PC-3 (cell line): ENCODE results near the gene PDE11A. TPM values are rescaled to one million over a fixed set of nuclear protein-coding genes. Genes with fewer than 3 reads are reported as not detected.

Experiments
- ATAC-seq: fragments of 200-7000 bp; cut with Tn5 transposase; 2 replicates; pipeline ENCODE4 v1.9.1; 2020; ENCODE audit warnings: mild to moderate bottlenecking, moderate library complexity
- BruUV-seq: library from RNA; stranded (reverse); fragments of 400-500 nt; replicated peaks from 2 replicates; lab custom pipeline; 2021; lab: Mats Ljungman, UMichigan
- CTCF ChIA-PET: fragments of 300-600 bp; sonication (Branson Sonifier 250); formaldehyde crosslinking; loops from one replicate; lab custom pipeline; 2022; ENCODE audit warnings: antibody characterized with exemption; lab: Charles Lee
- POLR2A ChIA-PET: fragments of 300-600 bp; sonication (Branson Sonifier 250); formaldehyde crosslinking; loops from one replicate; lab custom pipeline; 2022; ENCODE audit warnings: antibody characterized with exemption; ENCODE audit not compliant: unreplicated experiment; lab: Charles Lee
- DNase-seq: peaks from one replicate; pipeline ENCODE4 v3.0.0-alpha.2; 2015
- H2AFZ ChIP-seq: fragments of 300-600 bp; sonication (generic); 2 replicates; pipeline ENCODE4 v1.6.0; 2016; ENCODE audit warnings: antibody characterized with exemption, low read length
- H3F3A ChIP-seq: fragments of 300-600 bp; sonication (generic); one replicate; pipeline ENCODE4 v1.6.0; 2017; ENCODE audit warnings: antibody characterized with exemption, low read length, control low read depth, mild to moderate bottlenecking; ENCODE audit not compliant: unreplicated experiment
- H3K27ac ChIP-seq: fragments of 300-600 bp; sonication (generic); 2 replicates; pipeline ENCODE4 v1.5.1; 2016; ENCODE audit warnings: mild to moderate bottlenecking, low read length
- H3K27me3 ChIP-seq: fragments of 300-600 bp; sonication (generic); 2 replicates; pipeline ENCODE4 v1.6.1; 2016; ENCODE audit warnings: low read length, mixed read lengths
- H3K36me3 ChIP-seq: fragments of 300-600 bp; sonication (generic); 2 replicates; pipeline ENCODE4 v1.6.1; 2016; ENCODE audit warnings: low read depth, mixed run types, low read length, mixed read lengths
- H3K4me1 ChIP-seq: fragments of 300-600 bp; sonication (generic); 2 replicates; pipeline ENCODE4 v1.5.1; 2016; ENCODE audit warnings: low read length; ENCODE audit not compliant: insufficient read depth
- H3K4me2 ChIP-seq: fragments of 300-600 bp; sonication (generic); 2 replicates; pipeline ENCODE4 v1.6.0; 2016; ENCODE audit warnings: low read length
- H3K4me3 ChIP-seq: fragments of 300-600 bp; sonication (generic); 2 replicates; pipeline ENCODE4 v1.5.1; 2016; ENCODE audit warnings: mild to moderate bottlenecking, low read length, mixed read lengths
- H3K79me2 ChIP-seq: fragments of 300-600 bp; sonication (generic); 2 replicates; pipeline ENCODE4 v1.6.1; 2017; ENCODE audit warnings: low read length, mixed read lengths
- H3K9ac ChIP-seq: fragments of 300-600 bp; sonication (generic); 2 replicates; pipeline ENCODE4 v1.6.0; 2016; ENCODE audit warnings: mild to moderate bottlenecking, low read length
- H3K9me2 ChIP-seq: fragments of 300-600 bp; sonication (generic); replicated peaks from 2 replicates; pipeline ENCODE4 v1.6.1; 2016; ENCODE audit warnings: mixed run types, low read length, mixed read lengths
- H3K9me3 ChIP-seq: fragments of 300-600 bp; sonication (generic); 2 replicates; pipeline ENCODE4 v1.6.1; 2016; ENCODE audit warnings: low read length, mixed read lengths
- H4K20me1 ChIP-seq: fragments of 300-600 bp; sonication (generic); 2 replicates; pipeline ENCODE4 v1.6.1; 2016; ENCODE audit warnings: low read length, mixed read lengths
- CTCF ChIP-seq: fragments of 300-600 bp; sonication (generic); conservative IDR thresholded peaks from 2 replicates; pipeline ENCODE4 v1.5.1; 2017; ENCODE audit warnings: antibody characterized with exemption, low read depth, mild to moderate bottlenecking, low read length
- EZH2 ChIP-seq: fragments of 300-600 bp; sonication (generic); IDR thresholded peaks from one replicate; pipeline ENCODE4 v1.6.1; 2017; ENCODE audit warnings: antibody characterized with exemption, mild to moderate bottlenecking, low read length; ENCODE audit not compliant: unreplicated experiment
- EZH2phosphoT487 ChIP-seq: fragments of 300-600 bp; sonication (generic); IDR thresholded peaks from 2 replicates; pipeline ENCODE4 v1.6.1; 2018; ENCODE audit warnings: mild to moderate bottlenecking, antibody characterized with exemption, low read length, borderline replicate concordance
- intact Hi-C: fragments of 100-400 bp; cut with micrococcal nuclease; formaldehyde crosslinking; loops from 2 replicates; pipeline ENCODE4 v1.9.0; 2023
- total RNA-seq: library from RNA; depleted of rRNA; stranded (reverse); fragments of >200 nt; gene quantifications from 2 replicates; pipeline ENCODE4 v1.2.3, GENCODE V29; 2014

PDE11A gene
- total RNA-seq, 1 experiment from 2014 or later = 0.15 TPM

DNA sequence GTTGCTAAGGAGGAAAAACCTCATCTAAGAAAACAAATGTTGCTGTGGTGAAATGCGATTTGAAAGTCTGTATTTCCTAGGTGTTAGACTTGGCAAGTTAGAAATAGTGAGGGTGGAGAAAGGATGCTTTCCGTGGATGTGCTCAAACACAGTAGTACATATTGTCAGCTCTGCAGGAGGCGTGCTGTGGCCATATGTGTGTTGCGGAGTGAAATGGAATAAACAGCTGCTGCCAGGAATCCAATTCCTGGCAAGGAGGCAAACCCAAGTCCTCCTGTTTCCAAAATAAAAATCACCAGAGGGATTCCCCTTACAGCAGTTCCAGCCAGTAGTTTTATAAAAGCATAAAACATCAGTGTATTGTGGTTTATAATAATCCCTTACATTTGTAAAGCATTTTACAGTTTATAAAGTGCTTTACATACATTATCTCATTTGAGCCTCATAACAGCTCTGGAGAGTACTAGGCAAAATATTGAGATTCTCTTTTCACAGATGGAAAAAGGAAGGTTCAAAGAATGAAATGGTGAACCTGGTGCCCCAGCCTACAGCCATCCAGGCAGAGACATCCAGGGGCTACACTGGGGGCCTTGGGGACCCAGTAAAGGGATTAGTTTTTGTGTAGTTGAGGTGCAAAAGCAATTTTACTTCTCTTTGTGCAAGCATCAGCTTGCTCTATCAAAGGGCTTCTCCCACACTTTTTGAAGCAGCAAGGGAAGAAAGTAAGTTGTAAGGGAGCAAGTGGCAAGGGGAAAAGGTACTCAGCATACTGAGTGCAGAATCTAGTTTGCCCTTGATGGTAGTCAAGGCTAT is 474.0 kb downstream of the PDE11A start:
- no peaks in the 10 kb centered on the region for H3K36me3 ChIP-seq
- no peak overlapping the region for H3K27ac ChIP-seq
- no peaks in the 10 kb centered on the region for H3K9me2 ChIP-seq
- BruUV-seq = no TSS peak
- ChIA-PET POLR2A (no interaction called here), CTCF (no interaction called here)
- intact Hi-C loops = no loop called here
- ATAC-seq (0 out of 2 replicates have a peak, but pooled peaks have one; percentile 29), DNase-seq (no peak)
- no peaks in the 10 kb centered on the region for H3F3A ChIP-seq
- no peaks in the 10 kb centered on the region for H3K9me3 ChIP-seq
- no peak for TF ChIP-seq EZH2
- no peak for TF ChIP-seq EZH2phosphoT487
- TF ChIP-seq CTCF = no peak
- no peak overlapping the region for H3K4me2 ChIP-seq
- H3K4me1 ChIP-seq = no peaks in the 10 kb centered on the region
- no peaks in the 10 kb centered on the region for H3K79me2 ChIP-seq
- H2AFZ ChIP-seq = no peak overlapping the region
- H3K4me3 ChIP-seq = no peak overlapping the region
- H4K20me1 ChIP-seq = no peaks in the 10 kb centered on the region
- H3K9ac ChIP-seq = no peak overlapping the region
- no peaks in the 10 kb centered on the region; the same call in 1 of the 2 replicates for H3K27me3 ChIP-seq

GRCh38 chr2:177597759-177598158 is 474.8 kb downstream of the PDE11A start:
- no peak overlapping the region for H2AFZ ChIP-seq
- POLR2A ChIA-PET = no interaction called here
- CTCF ChIA-PET = interaction anchor here (0.7 kb wide), 1 partner anchor 1154 kb away, joined by 6 read pairs; no protein-coding TSS in a partner anchor
- no peaks in the 10 kb centered on the region for H4K20me1 ChIP-seq
- no peak for TF ChIP-seq CTCF
- no peak for TF ChIP-seq EZH2phosphoT487
- no peak for TF ChIP-seq EZH2
- no peaks in the 10 kb centered on the region for H3K9me2 ChIP-seq
- no peaks in the 10 kb centered on the region for H3K9me3 ChIP-seq
- no peaks in the 10 kb centered on the region for H3K36me3 ChIP-seq
- H3K79me2 ChIP-seq = no peaks in the 10 kb centered on the region
- no peaks in the 10 kb centered on the region for H3F3A ChIP-seq
- H3K4me3 ChIP-seq = no peak overlapping the region
- H3K4me1 ChIP-seq = no peaks in the 10 kb centered on the region
- DNase-seq (no peak), ATAC-seq (peak; percentile 53)
- no TSS peak for BruUV-seq
- H3K4me2 ChIP-seq = no peak overlapping the region; the same call in 1 of the 2 replicates
- H3K27me3 ChIP-seq = no peaks in the 10 kb centered on the region; the same call in 1 of the 2 replicates
- H3K9ac ChIP-seq = no peak overlapping the region
- no peak overlapping the region for H3K27ac ChIP-seq
- intact Hi-C loops = no loop called here

DNA sequence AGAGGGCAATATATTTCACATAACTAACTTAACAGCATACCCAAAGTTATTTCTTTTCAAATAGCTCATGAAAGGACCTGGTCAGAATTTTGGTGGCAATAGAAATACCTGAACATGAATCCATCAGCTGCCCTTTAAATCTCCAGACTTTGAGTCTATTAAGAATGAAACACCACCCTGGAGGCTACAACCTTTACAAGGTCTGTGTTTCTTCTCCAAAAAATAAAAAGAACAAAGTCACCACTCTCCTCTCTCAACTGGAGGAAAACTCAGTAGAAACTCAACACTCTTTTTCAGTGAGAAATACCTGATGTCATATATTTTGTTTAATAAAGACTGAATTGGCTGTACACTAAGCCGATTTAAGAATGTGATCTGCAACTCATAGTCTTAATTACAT is 475.7 kb downstream of the PDE11A start:
- intact Hi-C loops = no loop called here
- no peak for DNase-seq

More for the DNA sequence above, 475.7 kb downstream of the PDE11A start:
- no peak for ATAC-seq
- Histone ChIP-seq H3K4me3 (no peak overlapping the region), H3K9me3 (no peaks in the 10 kb centered on the region), H3K9ac (no peak overlapping the region), H3K27ac (no peak overlapping the region), H3K79me2 (no peaks in the 10 kb centered on the region), H3K36me3 (no peaks in the 10 kb centered on the region), H3K9me2 (no peaks in the 10 kb centered on the region), H3K4me1 (no peaks in the 10 kb centered on the region), H2AFZ (no peak overlapping the region), H4K20me1 (no peaks in the 10 kb centered on the region), H3F3A (no peaks in the 10 kb centered on the region), H3K27me3 (no peaks in the 10 kb centered on the region; the same call in 1 of the 2 replicates), H3K4me2 (no peak overlapping the region)
- ChIA-PET CTCF (interaction anchor here (0.7 kb wide), 1 partner anchor 1153 kb away, joined by 6 read pairs; no protein-coding TSS in a partner anchor), POLR2A (no interaction called here)
- TF ChIP-seq EZH2 (no peak), CTCF (no peak), EZH2phosphoT487 (no peak)
- no TSS peak for BruUV-seq
